Measurements from ENCODE around the gene BEND2.

GRCh38 chrX:18194688-18195087 is 26.0 kb downstream of the BEND2 start:
- no peak for TF ChIP-seq PREB (CRISPR knock-in tag; IDR thresholded peaks at IDR 0.05)
- no peak for TF ChIP-seq POLR2A (IDR thresholded peaks at IDR 0.05; ENCODE audit: insufficient read depth in 1 of 2, low read depth in 2 of 2, low read length in 2 of 2)
- no peak for TF ChIP-seq CTCF (CRISPR knock-in tag; IDR thresholded peaks at IDR 0.05)
- TF ChIP-seq SP140L (CRISPR knock-in tag; IDR thresholded peaks at IDR 0.05; ENCODE audit: borderline replicate concordance), result no peak
- TF ChIP-seq MATR3 (CRISPR knock-in tag; IDR thresholded peaks at IDR 0.05), result no peak
- no peak for TF ChIP-seq ZC3H13 (CRISPR knock-in tag; IDR thresholded peaks at IDR 0.05)
- no peak for TF ChIP-seq THYN1 (CRISPR knock-in tag; IDR thresholded peaks at IDR 0.05; ENCODE audit: borderline replicate concordance, low read depth)
- TF ChIP-seq MAX (IDR thresholded peaks at IDR 0.05), result no peak
- TF ChIP-seq RXRA (CRISPR knock-in tag; IDR thresholded peaks at IDR 0.05), result no peak
- TF ChIP-seq EHMT2 (IDR thresholded peaks at IDR 0.05; ENCODE audit: borderline replicate concordance, low read depth, low read length), result no peak
